DMS 273 treated with DMSO at 0.1 percent for 48 hours (cell line): ENCODE results near the gene GHSR.
A peak's percentile ranks its signal among the peaks of the same experiment; 100 is the strongest.

Experiments
- DNase-seq: peaks from one replicate; lab custom pipeline; 2025; lab: John Stamatoyannopoulos, UW

GHSR gene

GRCh38 chr3:172447611-172448579 is at the start of gene GHSR:
Gene GHSR, minus strand, starts transcription at chr3:172448456. Its CDS starts 43 bp downstream, at chr3:172448413.
- DNase-seq: no peak

- DNase-seq: peak; percentile 35
These were observed 42.0 kb upstream of the GHSR start for GRCh38 chr3:172490198-172490669.

- no peak for DNase-seq
These were observed 29.9 kb upstream of the GHSR start for GRCh38 chr3:172478116-172478515.

GRCh38 chr3:172476347-172476746 is 28.1 kb upstream of the GHSR start:
- no peak for DNase-seq

- DNase-seq: no peak
These were observed 27.4 kb upstream of the GHSR start for GRCh38 chr3:172475703-172476102.

- DNase-seq: no peak
These were observed 23.6 kb upstream of the GHSR start for GRCh38 chr3:172471903-172472302.

GRCh38 chr3:172470588-172470987 is 22.3 kb upstream of the GHSR start:
- DNase-seq: no peak

- DNase-seq: no peak
These were observed 19.0 kb upstream of the GHSR start for GRCh38 chr3:172467170-172467824.

- no peak for DNase-seq
These were observed 18.4 kb upstream of the GHSR start for GRCh38 chr3:172466553-172467130.

GRCh38 chr3:172465281-172465680 is 17.0 kb upstream of the GHSR start:
- no peak for DNase-seq

- peak; percentile 87 for DNase-seq
These were observed 16.1 kb upstream of the GHSR start for GRCh38 chr3:172464306-172464705.

- peak; percentile 59 for DNase-seq
These were observed 13.4 kb upstream of the GHSR start for GRCh38 chr3:172461530-172462138.

- no peak for DNase-seq
These were observed 8.1 kb upstream of the GHSR start for GRCh38 chr3:172456404-172456803.

- no peak for DNase-seq
These were observed 5.9 kb upstream of the GHSR start for GRCh38 chr3:172454180-172454579.

- DNase-seq: no peak
These were observed 1.4 kb upstream of the GHSR start for GRCh38 chr3:172449466-172450149.

- DNase-seq: no peak
These were observed 607 bp upstream of the GHSR start for GRCh38 chr3:172448661-172449465.

- no peak for DNase-seq
These were observed 2.1 kb downstream of the GHSR start for GRCh38 chr3:172446198-172446597.

GRCh38 chr3:172444821-172445220 is 3.4 kb downstream of the GHSR start:
- no peak for DNase-seq

- DNase-seq: no peak
These were observed 5.7 kb downstream of the GHSR start for GRCh38 chr3:172442606-172443005.

GRCh38 chr3:172441581-172441980 is 6.7 kb downstream of the GHSR start:
- no peak for DNase-seq

- no peak for DNase-seq
These were observed 10.1 kb downstream of the GHSR start for GRCh38 chr3:172438186-172438585.
